Measurements from ENCODE around the gene MYO1B.

GRCh38 chr2:191299010-191299409, 53.8 kb downstream of the MYO1B start:
- TF ChIP-seq ZNF274 (IDR thresholded peaks at IDR 0.05; ENCODE audit: low read depth, low read length) (no peak), YY1 (IDR thresholded peaks at IDR 0.05; ENCODE audit: insufficient read depth, insufficient read length) (no peak), SUZ12 (IDR thresholded peaks at IDR 0.05; ENCODE audit: extremely low read depth, insufficient read depth, insufficient read length) (no peak)
